Panc1 (cell line): ENCODE measurements around the gene SH3BP4. TPM values are rescaled to one million over a fixed set of nuclear protein-coding genes. Genes with fewer than 3 reads are reported as not detected.

Experiments used
- ATAC-seq: fragments of 200-7000 bp; cut with Tn5 transposase; 2 replicates; pipeline ENCODE4 v1.9.1; 2020; ENCODE audit warnings: mild to moderate bottlenecking, moderate library complexity
- BruUV-seq: library from RNA; stranded (reverse); fragments of 400-500 nt; replicated peaks from 2 replicates; lab custom pipeline; 2021; lab: Mats Ljungman, UMichigan
- CTCF ChIA-PET: fragments of 300-600 bp; sonication (Branson Sonifier 250); formaldehyde crosslinking; loops from one replicate; lab custom pipeline; 2022; ENCODE audit warnings: antibody characterized with exemption; lab: Charles Lee
- POLR2A ChIA-PET: fragments of 300-600 bp; sonication (Branson Sonifier 250); formaldehyde crosslinking; loops from one replicate; lab custom pipeline; 2022; ENCODE audit warnings: antibody characterized with exemption; lab: Charles Lee
- DNase-seq: peaks from one replicate; pipeline ENCODE4 v3.0.0-alpha.2; 2010; ENCODE audit warnings: low read depth, low spot score
- H3K27ac ChIP-seq: 2 replicates; pipeline ENCODE4 v1.5.1; 2011; ENCODE audit warnings: mild to moderate bottlenecking, low read length, inconsistent platforms
- H3K27me3 ChIP-seq: fragments of 200-500 bp; sonication (Bioruptor generic); 2 replicates; pipeline ENCODE4 v1.6.0; 2014; ENCODE audit warnings: low read length, inconsistent platforms; ENCODE audit not compliant: control insufficient read depth, insufficient read depth
- H3K36me3 ChIP-seq: fragments of 200-500 bp; sonication (Bioruptor generic); 2 replicates; pipeline ENCODE4 v1.5.1; 2014; ENCODE audit warnings: inconsistent platforms, mild to moderate bottlenecking, low read length, moderate library complexity; ENCODE audit not compliant: control insufficient read depth, insufficient read depth
- H3K4me1 ChIP-seq: 2 replicates; pipeline ENCODE4 v1.5.1; 2011; ENCODE audit warnings: inconsistent platforms, mild to moderate bottlenecking, low read length, moderate library complexity; ENCODE audit not compliant: control insufficient read depth, insufficient read depth
- H3K4me3 ChIP-seq, 2 experiments: 2 replicates each; pipeline ENCODE4 v1.5.1; 2011 to 2012; ENCODE audit warnings: low read depth in 2 of 2, low read length in 2 of 2, mild to moderate bottlenecking in 2 of 2, inconsistent platforms in 1 of 2, moderate library complexity in 1 of 2
- H3K9me3 ChIP-seq: fragments of 200-500 bp; sonication (Bioruptor generic); 2 replicates; pipeline ENCODE4 v1.5.1; 2014; ENCODE audit warnings: low read depth, mild to moderate bottlenecking, inconsistent platforms, low read length, moderate library complexity; ENCODE audit not compliant: control insufficient read depth, insufficient read depth
- CTCF ChIP-seq: fragments of 450-650 bp; IDR thresholded peaks from 2 replicates; pipeline ENCODE4 v1.5.1; 2017; ENCODE audit warnings: mild to moderate bottlenecking
- POLR2AphosphoS5 ChIP-seq: IDR thresholded peaks from 2 replicates; pipeline ENCODE4 v1.6.1; 2012; ENCODE audit warnings: mild to moderate bottlenecking, low read depth, low read length, moderate library complexity
- REST ChIP-seq, 2 experiments: IDR thresholded peaks; 2 replicates each; pipeline ENCODE4 v1.6.1; 2011 to 2012; ENCODE audit warnings: low read depth in 2 of 2, control low read depth in 1 of 2, low read length in 1 of 2, mild to moderate bottlenecking in 1 of 2, moderate library complexity in 1 of 2; ENCODE audit not compliant: insufficient read depth in 1 of 2
- SIN3A ChIP-seq: IDR thresholded peaks from 2 replicates; pipeline ENCODE4 v1.6.1; 2012; ENCODE audit warnings: low read depth, mild to moderate bottlenecking, low read length, moderate library complexity, borderline replicate concordance; ENCODE audit not compliant: insufficient read depth
- TCF7L2 ChIP-seq: IDR thresholded peaks from 2 replicates; pipeline ENCODE4 v1.6.1; 2011; ENCODE audit warnings: mild to moderate bottlenecking, low read depth, low read length, inconsistent platforms
- in situ Hi-C: cut with HindIII; loops from 2 replicates; pipeline ENCODE4 v1.10.0; 2016; ENCODE audit warnings: low sequenced_read_pairs, low pct_unique_long_range_greater_than_20kb
- intact Hi-C: fragments of 100-400 bp; cut with micrococcal nuclease; formaldehyde crosslinking; loops from one replicate; pipeline ENCODE4 v1.10.0; 2022; ENCODE audit not compliant: unreplicated experiment
- total RNA-seq: library from RNA; stranded (reverse); gene quantifications from one replicate; pipeline ENCODE4 v1.2.1, GENCODE V29; 2021; ENCODE audit not compliant: unreplicated experiment

The SH3BP4 gene
- total RNA-seq, 1 experiment from 2014 or later: 133 TPM

- Histone ChIP-seq H3K9me3 (no peaks in the 10 kb centered on the region), H3K4me3 (no peak overlapping the region), H3K36me3 (no peaks in the 10 kb centered on the region), H3K4me1 (no peaks in the 10 kb centered on the region), H3K27ac (no peak overlapping the region), H3K27me3 (no peaks in the 10 kb centered on the region)
- BruUV-seq: no TSS peak
- ChIA-PET CTCF (no interaction called here), POLR2A (no interaction called here)
- in situ Hi-C loops: no loop called here
- ATAC-seq (no peak), DNase-seq (no peak)
- no peak for TF ChIP-seq POLR2AphosphoS5
- TF ChIP-seq TCF7L2: no peak
- TF ChIP-seq CTCF: no peak
- TF ChIP-seq REST (IDR thresholded peaks at IDR 0.05; ENCODE audit: insufficient read depth in 1 of 2, low read depth in 2 of 2, low read length in 1 of 2): no peak
- TF ChIP-seq SIN3A: no peak
- intact Hi-C loops: no loop called here
These were observed 127.2 kb downstream of the SH3BP4 start for GRCh38 chr2:235078914-235079472.

- DNase-seq (no peak), ATAC-seq (no peak)
- Histone ChIP-seq H3K27me3 (no peaks in the 10 kb centered on the region), H3K9me3 (no peaks in the 10 kb centered on the region), H3K4me3 (no peak overlapping the region), H3K27ac (no peak overlapping the region), H3K4me1 (no peaks in the 10 kb centered on the region), H3K36me3 (no peaks in the 10 kb centered on the region)
- in situ Hi-C loops: no loop called here
- TF ChIP-seq TCF7L2: no peak
- no peak for TF ChIP-seq CTCF
- no peak for TF ChIP-seq REST (IDR thresholded peaks at IDR 0.05; ENCODE audit: insufficient read depth in 1 of 2, low read depth in 2 of 2, low read length in 1 of 2)
- no peak for TF ChIP-seq SIN3A
- TF ChIP-seq POLR2AphosphoS5: no peak
- ChIA-PET POLR2A (no interaction called here), CTCF (no interaction called here)
- intact Hi-C loops: no loop called here
- BruUV-seq: no TSS peak
These were observed 128.3 kb downstream of the SH3BP4 start for GRCh38 chr2:235080101-235080500.
